GM12878 (cell line): Measurements from ENCODE around the gene DDX24.

Experiments
- BCL11A ChIP-seq: IDR thresholded peaks from 2 replicates; pipeline ENCODE4 v1.6.1; 2011; ENCODE audit warnings: low read depth, low read length
- FOS ChIP-seq: IDR thresholded peaks from 3 replicates; pipeline ENCODE4 v1.6.1; 2011; ENCODE audit warnings: borderline replicate concordance; ENCODE audit not compliant: insufficient read length; ENCODE audit errors: extremely low read depth
- MYC ChIP-seq: IDR thresholded peaks from 2 replicates; pipeline ENCODE4 v1.6.1; 2011; ENCODE audit warnings: mild to moderate bottlenecking, low read length, moderate library complexity, inconsistent platforms; ENCODE audit not compliant: insufficient read depth, insufficient replicate concordance, insufficient read length, severe bottlenecking
- NFYB ChIP-seq: IDR thresholded peaks from 2 replicates; pipeline ENCODE4 v1.6.1; 2011; ENCODE audit warnings: low read depth, mild to moderate bottlenecking, low read length, improper control_type of control experiment, moderate library complexity; ENCODE audit not compliant: insufficient read depth
- SIN3A ChIP-seq: IDR thresholded peaks from 2 replicates; pipeline ENCODE4 v1.6.1; 2012; ENCODE audit warnings: low read depth, low read length, improper control_type of control experiment
- SIX5 ChIP-seq: IDR thresholded peaks from 2 replicates; pipeline ENCODE4 v1.6.1; 2011; ENCODE audit warnings: mild to moderate bottlenecking, low read depth, low read length, moderate library complexity; ENCODE audit not compliant: severe bottlenecking
- TCF3 ChIP-seq: IDR thresholded peaks from 2 replicates; pipeline ENCODE4 v1.6.1; 2012; ENCODE audit warnings: low read depth, mild to moderate bottlenecking, low read length, borderline replicate concordance; ENCODE audit not compliant: insufficient read depth
- TF ChIP-seq, protein P1 (sequence below), 3 experiments: IDR thresholded peaks in 2 of 3; conservative IDR thresholded peaks in 1 of 3; 2 replicates each; pipeline ENCODE4 v1.5.1; 2011; ENCODE audit warnings: low read depth in 3 of 3, low read length in 3 of 3, mild to moderate bottlenecking in 3 of 3, control low read depth in 2 of 3, moderate library complexity in 2 of 3, inconsistent platforms in 1 of 3, mixed read lengths in 1 of 3; ENCODE audit not compliant: control insufficient read depth in 2 of 3, insufficient read depth in 1 of 3; ENCODE audit errors: extremely low read depth in 1 of 3

DNA sequence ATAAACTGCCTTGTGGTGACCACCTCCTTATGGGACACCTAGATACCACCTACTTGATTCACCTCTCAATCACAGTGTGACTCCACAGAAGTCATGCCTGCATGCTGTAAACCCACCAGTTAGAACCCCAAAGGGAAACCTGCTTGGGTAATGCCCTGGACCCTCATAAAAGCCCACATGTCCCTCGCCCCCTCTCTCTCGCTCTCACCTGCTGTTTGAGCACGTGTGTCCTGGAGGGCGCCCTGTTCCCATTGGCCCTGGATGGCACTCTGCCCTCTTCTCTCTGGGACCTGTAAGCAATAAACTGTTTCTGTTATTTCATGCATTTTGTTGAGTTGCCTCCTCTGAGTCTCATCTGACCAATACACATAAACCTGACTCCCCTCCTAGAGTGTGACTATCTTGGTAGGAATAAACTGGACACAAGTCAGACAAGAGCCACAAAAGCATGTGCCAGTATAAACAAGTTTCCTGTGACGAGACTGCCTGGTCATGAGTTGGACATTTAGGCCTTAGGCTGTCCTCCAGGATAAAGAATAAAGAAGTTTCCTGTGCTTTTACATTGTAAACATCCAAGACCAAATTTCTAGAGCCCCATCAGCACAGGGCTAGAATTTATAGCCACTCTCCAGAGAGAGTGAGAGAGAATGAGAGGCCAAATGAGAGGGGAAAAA lies 39.8 kb upstream of the DDX24 start:
- TF ChIP-seq FOS (no peak), SIN3A (no peak), NFYB (no peak), MYC (no peak), TCF3 (no peak), BCL11A (no peak), SIX5 (no peak)
- TF ChIP-seq, protein P1, sequence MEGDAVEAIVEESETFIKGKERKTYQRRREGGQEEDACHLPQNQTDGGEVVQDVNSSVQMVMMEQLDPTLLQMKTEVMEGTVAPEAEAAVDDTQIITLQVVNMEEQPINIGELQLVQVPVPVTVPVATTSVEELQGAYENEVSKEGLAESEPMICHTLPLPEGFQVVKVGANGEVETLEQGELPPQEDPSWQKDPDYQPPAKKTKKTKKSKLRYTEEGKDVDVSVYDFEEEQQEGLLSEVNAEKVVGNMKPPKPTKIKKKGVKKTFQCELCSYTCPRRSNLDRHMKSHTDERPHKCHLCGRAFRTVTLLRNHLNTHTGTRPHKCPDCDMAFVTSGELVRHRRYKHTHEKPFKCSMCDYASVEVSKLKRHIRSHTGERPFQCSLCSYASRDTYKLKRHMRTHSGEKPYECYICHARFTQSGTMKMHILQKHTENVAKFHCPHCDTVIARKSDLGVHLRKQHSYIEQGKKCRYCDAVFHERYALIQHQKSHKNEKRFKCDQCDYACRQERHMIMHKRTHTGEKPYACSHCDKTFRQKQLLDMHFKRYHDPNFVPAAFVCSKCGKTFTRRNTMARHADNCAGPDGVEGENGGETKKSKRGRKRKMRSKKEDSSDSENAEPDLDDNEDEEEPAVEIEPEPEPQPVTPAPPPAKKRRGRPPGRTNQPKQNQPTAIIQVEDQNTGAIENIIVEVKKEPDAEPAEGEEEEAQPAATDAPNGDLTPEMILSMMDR (IDR thresholded peaks at IDR 0.05 in 2 of 3, conservative IDR thresholded peaks at IDR 0.05 in 1 of 3; ENCODE audit: control insufficient read depth in 2 of 3, extremely low read depth in 1 of 3, insufficient read depth in 1 of 3, low read depth in 3 of 3, low read length in 3 of 3) = no peak
